GM18951 (cell line): ENCODE results near the gene SBF1.
A peak's percentile ranks its signal among the peaks of the same experiment; 100 is the strongest.

ENCODE experiments used
- POLR2A ChIP-seq: IDR thresholded peaks from 4 replicates; pipeline ENCODE4 v1.6.1; 2011; ENCODE audit warnings: mild to moderate bottlenecking; ENCODE audit not compliant: insufficient read length, insufficient read depth; ENCODE audit errors: extremely low read depth
- in situ Hi-C: fragments of 300-500 bp; cut with MboI; formaldehyde crosslinking; loops from one replicate; pipeline ENCODE4 v1.12.0; 2022; ENCODE audit warnings: low sequenced_read_pairs, mixed read lengths, inconsistent platforms; ENCODE audit not compliant: unreplicated experiment

The SBF1 gene

DNA sequence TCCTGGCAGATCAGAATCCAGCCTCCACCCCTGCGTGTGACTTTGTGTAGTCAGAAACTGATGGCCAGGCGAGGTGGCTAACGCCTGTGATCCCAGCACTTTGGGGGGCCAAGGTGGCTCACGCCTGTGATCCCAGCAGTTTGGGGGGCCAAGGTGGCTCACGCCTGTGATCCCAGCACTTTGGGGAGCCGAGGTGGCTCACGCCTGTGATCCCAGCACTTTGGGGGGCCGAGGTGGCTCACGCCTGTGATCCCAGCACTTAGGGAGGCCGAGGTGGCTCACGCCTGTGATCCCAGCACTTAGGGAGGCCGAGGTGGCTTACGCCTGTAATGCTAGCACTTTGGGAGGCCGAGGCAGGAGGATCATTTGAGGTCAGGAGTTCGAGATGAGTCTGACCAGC, 38.3 kb upstream of the SBF1 start:
- no peak for TF ChIP-seq POLR2A
- in situ Hi-C loops: no loop called here

DNA sequence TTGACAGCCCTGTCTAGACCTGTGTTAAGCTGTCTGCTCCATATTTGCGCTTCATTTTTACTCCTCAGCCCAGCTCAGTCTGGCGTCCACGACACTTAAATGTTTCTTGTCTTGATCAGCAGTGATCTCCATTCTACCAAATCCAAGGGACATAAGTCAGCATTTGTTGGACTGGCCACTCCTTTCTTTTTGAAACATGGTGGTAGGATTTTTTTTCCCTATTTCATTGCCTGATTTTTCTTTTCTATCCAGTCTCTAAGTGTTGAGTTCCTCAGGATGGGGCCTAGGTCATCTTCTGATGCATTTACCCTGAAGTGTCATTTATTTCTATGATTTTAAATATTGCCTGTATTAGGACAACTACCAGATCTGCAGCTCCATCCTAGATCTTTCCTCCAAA, 34.1 kb upstream of the SBF1 start:
- in situ Hi-C loops: loop anchor here (10.0 kb wide), 1 partner anchor 234 kb away; the partner anchor contains the start of gene MAPK11

DNA sequence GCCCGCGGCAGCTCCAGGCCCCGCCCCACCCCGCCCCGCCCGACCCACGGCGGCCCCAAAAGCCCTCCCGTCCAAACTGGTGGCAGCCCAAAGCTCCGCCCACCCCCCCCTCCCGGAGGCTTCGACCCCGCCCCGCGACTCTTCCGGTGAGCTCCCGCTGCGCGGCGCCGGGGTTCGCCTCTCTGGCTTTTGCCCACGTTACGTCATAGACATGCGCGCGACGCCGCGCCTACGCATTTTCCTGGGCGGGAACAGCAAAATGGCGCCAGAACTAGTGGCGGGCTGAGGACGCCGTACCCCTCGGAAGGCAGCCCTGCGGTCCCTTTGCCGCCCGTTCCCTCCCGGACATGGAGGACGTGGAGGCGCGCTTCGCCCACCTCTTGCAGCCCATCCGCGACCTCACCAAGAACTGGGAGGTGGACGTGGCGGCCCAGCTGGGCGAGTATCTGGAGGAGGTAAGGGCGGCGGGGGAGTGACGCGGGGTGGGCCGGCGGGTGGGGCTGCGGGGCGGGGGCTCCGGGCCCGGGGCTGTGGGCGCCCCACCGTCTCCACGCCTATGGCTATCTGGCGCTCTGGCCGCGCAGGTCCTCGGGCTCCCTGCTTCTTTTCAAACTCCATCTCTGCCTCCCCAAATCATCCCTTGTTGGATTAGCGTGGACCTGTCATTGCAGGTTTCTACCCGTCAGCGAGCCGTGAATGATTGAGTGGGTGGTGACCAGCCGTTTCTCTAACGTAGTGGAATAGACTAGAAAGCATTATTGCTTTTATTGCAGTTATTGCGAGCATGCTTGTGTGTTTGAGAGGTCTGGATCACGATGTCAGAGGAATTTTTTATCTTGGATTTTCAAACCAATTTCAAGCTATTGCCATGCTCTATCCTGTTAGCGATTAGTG, 33.4 kb upstream of the SBF1 start, which contains the start of gene NCAPH2:
TSS of gene NCAPH2 (plus strand) at position 234 of the 894 bp plus-strand sequence. CDS start at position 348, 114 bp downstream.
- in situ Hi-C loops: loop anchor here (10.0 kb wide), 1 partner anchor 233 kb away; the partner anchor contains the start of gene MAPK11
- TF ChIP-seq POLR2A: peak; percentile 87

More for the DNA sequence above, 34.1 kb upstream of the SBF1 start:
- TF ChIP-seq POLR2A: no peak

DNA sequence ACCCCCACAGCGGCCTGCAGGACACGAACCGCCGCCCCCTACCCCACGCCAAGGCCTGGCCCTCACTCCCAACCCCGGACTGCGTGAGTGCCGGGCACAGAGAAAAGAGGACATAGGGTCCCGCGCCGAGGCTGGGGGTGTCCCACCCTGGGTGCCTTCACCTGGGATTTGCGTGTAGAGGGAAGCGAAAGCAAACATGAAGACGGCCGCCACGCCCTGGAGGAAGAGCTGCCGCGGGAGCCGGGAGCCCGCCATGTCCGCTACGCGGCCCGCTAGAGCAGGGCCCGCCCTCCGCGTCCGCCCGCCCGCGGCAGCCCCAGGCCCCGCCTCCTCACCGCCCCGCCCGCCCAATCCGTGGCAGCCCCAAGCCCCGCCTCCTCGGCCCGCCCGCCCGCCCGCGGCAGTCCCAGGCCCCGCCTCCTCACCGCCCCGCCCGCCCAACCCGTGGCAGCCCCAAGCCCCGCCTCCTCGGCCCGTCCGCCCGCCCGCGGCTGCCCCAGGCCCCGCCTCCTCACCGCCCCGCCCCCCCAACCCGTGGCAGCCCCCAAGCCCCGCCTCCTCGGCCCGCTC, 32.7 kb upstream of the SBF1 start, which contains the start of gene LMF2:
TSS of gene LMF2 (minus strand) at position 282 of the 570 bp plus-strand sequence. CDS start at position 255, 27 bp downstream.
- in situ Hi-C loops: loop anchor here (10.0 kb wide), 1 partner anchor 233 kb away; the partner anchor contains the start of gene MAPK11
- peak; percentile 80 for TF ChIP-seq POLR2A

DNA sequence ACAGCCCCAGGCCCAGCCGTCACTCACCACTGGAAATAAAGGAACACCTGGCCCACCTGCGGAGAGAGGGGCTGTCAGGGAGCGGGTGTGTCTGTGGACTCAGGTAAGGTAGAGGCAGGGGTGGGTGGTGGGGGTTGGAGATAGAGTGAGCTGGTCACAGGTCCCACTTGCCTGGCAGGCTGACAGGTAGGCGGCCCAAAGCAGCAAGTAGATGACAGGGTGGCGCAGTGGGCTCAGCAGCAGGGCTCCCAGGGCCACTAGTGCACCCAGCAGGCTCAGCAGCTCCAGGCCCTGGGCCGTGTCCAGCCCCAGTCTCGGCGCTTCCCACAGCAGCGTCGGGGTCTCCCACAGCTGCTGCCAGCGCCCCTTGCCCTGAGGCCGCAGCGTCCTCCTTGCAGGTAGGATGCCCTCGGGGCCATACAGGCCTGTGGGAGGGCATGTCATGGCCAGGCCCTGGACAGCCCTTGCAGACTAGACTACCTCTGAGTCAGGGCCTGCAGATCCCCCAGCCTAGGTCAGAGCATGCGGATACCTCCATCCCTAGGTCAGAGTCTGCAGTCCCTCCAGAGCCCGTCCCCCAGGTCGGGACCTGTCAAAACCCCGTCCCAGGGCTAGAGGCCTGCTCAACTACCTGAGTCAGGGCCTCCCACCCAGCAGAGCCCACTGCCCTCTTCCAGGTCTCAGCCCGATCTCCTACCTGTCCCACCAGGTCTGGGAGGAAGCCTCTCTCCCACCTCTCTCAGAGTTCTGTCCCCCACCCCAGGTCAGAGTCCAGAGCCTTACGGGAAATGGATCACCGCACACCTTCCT, 32.0 kb upstream of the SBF1 start:
- in situ Hi-C loops: loop anchor here (10.0 kb wide), 1 partner anchor 232 kb away; the partner anchor contains the start of gene MAPK11
- no peak for TF ChIP-seq POLR2A

DNA sequence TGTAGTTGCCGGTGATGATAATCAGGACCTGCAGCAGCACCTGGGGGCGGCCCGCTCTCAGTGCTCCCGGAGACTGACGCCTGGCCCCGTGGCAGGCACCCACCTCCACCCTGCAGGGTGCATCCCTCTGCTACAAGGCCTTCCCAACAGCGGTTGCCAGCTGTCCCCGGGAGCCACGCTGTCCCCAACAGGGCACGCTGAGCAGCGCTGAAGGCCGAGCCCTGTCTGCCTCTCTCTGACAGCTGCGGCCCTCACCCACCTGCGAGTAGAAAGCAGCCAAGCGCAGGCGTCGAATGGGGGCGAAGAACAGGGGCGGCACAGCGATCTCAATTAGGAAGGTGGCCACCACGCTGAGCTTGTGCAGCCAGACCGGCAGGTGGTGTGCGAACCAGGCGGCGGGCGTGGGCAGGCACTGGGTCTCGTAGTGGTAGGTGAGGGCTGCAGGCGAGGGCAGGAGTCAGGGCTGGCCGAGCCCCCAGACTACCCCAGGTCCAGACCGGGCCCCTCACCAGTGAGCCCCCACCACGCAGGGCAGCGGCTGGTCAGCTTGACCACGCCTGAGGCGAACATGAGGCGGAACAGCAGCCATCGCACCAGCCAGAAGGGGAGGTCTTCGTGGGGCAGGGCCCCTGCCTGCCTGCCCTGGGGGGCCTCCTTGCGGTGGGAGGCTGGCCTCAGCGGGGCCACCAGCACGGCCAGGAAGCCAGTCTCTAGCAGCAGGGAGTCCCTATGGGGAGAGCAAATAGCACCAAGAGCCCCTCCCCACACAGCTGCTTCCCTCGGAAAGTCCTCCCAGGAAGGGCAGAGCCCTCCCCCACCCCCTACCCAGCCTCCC, 31.2 kb upstream of the SBF1 start:
- no peak for TF ChIP-seq POLR2A
- in situ Hi-C loops: loop anchor here (10.0 kb wide), 1 partner anchor 231 kb away; the partner anchor contains the start of gene MAPK11

DNA sequence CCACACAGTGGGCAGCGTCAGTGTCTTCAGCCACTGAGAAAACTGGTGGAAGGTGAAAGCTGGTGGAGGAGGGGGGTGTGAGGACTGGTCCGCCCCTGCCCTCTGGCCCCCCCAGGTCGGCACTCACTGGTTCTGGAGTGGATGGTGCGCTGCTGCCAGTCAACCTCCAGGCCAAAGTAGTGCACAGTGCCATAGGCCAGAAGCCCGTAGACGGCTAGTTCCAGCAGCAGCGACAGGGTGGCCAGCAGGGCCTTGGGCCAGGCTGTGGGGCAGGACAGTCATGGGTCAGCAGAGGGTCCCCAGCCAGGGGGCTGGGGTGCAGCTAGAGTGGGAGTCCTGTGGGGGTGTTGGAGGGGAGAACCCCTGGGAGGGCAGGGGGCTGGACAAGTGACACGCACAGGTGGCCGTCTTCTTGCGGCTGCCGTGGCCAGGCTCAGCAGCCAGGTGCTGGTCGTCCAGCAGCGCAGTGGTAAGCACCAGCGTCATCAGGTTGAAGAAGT, 30.5 kb upstream of the SBF1 start:
- in situ Hi-C loops: loop anchor here (10.0 kb wide), 1 partner anchor 231 kb away; the partner anchor contains the start of gene MAPK11
- no peak for TF ChIP-seq POLR2A

DNA sequence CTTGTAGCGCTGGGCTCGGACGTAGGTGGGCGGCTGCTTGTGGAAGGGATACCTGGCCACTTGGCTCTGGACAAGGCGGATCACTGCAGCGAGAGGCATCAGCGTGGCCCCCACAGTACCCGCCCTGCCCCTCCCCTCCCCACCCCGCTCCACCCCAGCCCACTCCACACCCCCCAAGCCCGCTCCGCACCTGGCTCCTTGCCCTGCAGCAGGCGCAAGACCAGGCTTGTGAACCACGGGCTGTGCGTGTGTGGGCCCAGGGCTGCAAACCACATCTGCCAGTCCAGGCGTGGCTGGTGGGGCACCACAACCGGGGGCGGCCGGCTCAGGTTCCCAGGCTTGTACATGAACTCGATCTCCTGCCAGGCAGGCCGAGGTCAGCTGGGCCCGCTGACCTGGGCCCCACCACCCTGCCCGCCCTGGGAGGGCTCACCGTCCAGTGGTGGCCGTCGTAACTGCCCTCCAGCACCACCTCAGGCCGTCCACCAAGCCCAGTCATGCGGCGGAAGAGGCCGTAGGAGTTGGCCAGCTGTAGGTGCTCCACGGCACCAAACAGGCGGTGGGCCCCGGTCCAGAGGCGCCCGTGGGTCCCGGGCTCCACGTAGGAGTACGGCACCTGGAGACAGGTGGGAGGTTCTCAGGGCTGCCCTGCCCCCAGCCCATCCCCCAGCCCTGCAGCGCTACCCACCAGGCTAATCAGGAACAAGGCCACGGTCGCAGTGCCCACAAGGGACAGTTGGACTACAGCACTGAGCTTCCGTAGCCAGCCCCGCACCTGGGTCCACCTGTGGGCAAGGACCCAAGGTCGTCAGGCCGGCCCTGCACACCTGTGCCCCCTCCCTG, 29.8 kb upstream of the SBF1 start:
- in situ Hi-C loops: loop anchor here (10.0 kb wide), 1 partner anchor 230 kb away; the partner anchor contains the start of gene MAPK11

DNA sequence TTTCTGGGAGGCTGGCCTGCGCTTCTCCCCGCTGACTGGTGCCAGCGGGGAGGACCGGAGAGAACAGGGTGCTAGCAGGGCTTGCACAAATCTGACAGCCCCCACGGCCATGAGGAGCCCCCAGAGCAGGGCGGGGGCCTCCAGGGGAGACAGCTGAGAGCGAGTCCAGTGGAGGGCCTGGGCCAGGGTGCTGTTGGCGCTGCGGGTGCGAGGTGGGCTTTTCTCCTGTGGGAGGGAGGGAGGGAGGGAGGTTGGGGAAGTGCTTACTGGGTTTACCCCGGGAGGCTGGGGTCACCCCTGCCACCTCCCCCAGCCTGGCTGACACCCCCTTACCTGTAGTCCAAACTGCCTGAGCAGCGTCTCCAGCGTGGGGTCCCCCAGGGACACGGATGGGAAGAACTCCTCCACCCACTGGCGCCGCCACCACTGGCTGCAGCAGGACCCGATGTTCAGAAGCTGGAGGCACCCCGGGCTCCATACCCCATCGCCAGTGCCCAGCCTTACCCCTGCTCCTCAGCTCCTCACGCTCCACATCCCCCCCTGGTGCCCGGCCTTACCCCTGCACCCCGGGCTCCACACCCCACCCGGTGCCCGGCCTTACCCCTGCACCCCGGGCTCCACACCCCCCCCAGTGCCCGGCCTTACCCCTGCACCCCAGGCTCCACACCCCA, 28.8 kb upstream of the SBF1 start:
- in situ Hi-C loops: loop anchor here (10.0 kb wide), 1 partner anchor 229 kb away; the partner anchor contains the start of gene MAPK11
- TF ChIP-seq POLR2A: no peak

More for the DNA sequence above, 29.8 kb upstream of the SBF1 start:
- no peak for TF ChIP-seq POLR2A
